Transverse colon (tissue), 4 donors: ENCODE data around the gene NT5DC2. TPM values are rescaled to one million over a fixed set of nuclear protein-coding genes. Genes with fewer than 3 reads are reported as not detected.

Experiments
- DNase-seq: peaks from one replicate; pipeline ENCODE4 v3.0.0-alpha.2; 2019
- H3K27ac ChIP-seq, 4 donors: fragments of 200-600 bp; sonication (generic); 2 replicates each; pipeline ENCODE4 v1.5.1; 2016 to 2018; ENCODE audit warnings: inconsistent platforms in 4 of 4
- H3K27me3 ChIP-seq: fragments of 200-600 bp; sonication (generic); 2 replicates; pipeline ENCODE4 v1.5.1; 2017; ENCODE audit warnings: inconsistent platforms
- H3K36me3 ChIP-seq, 4 donors: fragments of 200-600 bp; sonication (generic); 2 replicates each; pipeline ENCODE4 v1.5.1; 2017 to 2019; ENCODE audit warnings: inconsistent platforms in 4 of 4
- H3K4me1 ChIP-seq, 4 donors: fragments of 200-600 bp; sonication (generic); 2 replicates each; pipeline ENCODE4 v1.5.1; 2017 to 2020; ENCODE audit warnings: inconsistent platforms in 4 of 4
- H3K4me3 ChIP-seq, 4 donors: fragments of 200-600 bp; sonication (generic); 1 replicate in 1 of 4; 2 replicates in 3 of 4; pipeline versions ENCODE4 v1.5.1 to v1.6.1; 2017 to 2019; ENCODE audit warnings: inconsistent platforms in 4 of 4
- H3K9me3 ChIP-seq, 2 donors: fragments of 200-600 bp; sonication (generic); 2 replicates each; pipeline ENCODE4 v1.5.1; 2017 to 2019; ENCODE audit warnings: inconsistent platforms in 2 of 2
- EP300 ChIP-seq: sonication (generic); formaldehyde crosslinking; IDR thresholded peaks from one replicate; pipeline ENCODE4 v1.6.1; 2017; ENCODE audit warnings: antibody characterized with exemption, low read depth
- POLR2A ChIP-seq: fragments of 450-650 bp; IDR thresholded peaks from one replicate; pipeline ENCODE4 v1.6.1; 2016; ENCODE audit warnings: antibody characterized with exemption, mild to moderate bottlenecking, moderate library complexity
- POLR2AphosphoS5 ChIP-seq, 3 donors: sonication (generic); formaldehyde crosslinking; IDR thresholded peaks; one replicate each; pipeline ENCODE4 v1.6.1; 2016; ENCODE audit warnings: antibody characterized with exemption in 3 of 3
- WGBS, 2 donors: methylation state at CpG; one replicate each; pipeline ENCODE4 v1.1.5; 2018; ENCODE audit warnings: low coverage in 1 of 2; 5-methylcytosine and 5-hydroxymethylcytosine counted together
- in situ Hi-C, 4 donors: fragments of 200-750 bp; cut with MboI; loops; one replicate each; pipeline versions ENCODE4 v1.15.0 to v1.15.1; 2017; ENCODE audit warnings: low sequenced_read_pairs in 3 of 4, low pct_ligation_motif_present in 1 of 4, low pct_unique_long_range_greater_than_20kb in 1 of 4
- intact Hi-C: fragments of 100-400 bp; cut with DNase I; formaldehyde crosslinking; loops from one replicate; pipeline ENCODE4 v1.15.1; 2023; ENCODE audit warnings: low total_unique reads
- total RNA-seq, 4 donors: library from RNA; depleted of rRNA; stranded (reverse); fragments of >200 nt; gene quantifications; one replicate each; pipeline ENCODE4 v1.1.0, GENCODE V29; 2016
- TF ChIP-seq, protein P1 (sequence below), 5 experiments: fragments of 200-600 bp in 3 of 5; fragments of 450-650 bp in 2 of 5; sonication (generic) in 3 of 5; IDR thresholded peaks; 1 replicate in 2 of 5; 2 replicates in 3 of 5; pipeline ENCODE4 v1.5.1; 2016 to 2017; ENCODE audit warnings: antibody characterized with exemption in 5 of 5, inconsistent platforms in 3 of 5, mild to moderate bottlenecking in 2 of 5, moderate library complexity in 1 of 5

Gene NT5DC2
- 10 to 100 TPM in 2 of 4 donors, 1 to 10 TPM in 1, not detected in 1; 5.5 to 16.7 (median 14.9) TPM for total RNA-seq

DNA sequence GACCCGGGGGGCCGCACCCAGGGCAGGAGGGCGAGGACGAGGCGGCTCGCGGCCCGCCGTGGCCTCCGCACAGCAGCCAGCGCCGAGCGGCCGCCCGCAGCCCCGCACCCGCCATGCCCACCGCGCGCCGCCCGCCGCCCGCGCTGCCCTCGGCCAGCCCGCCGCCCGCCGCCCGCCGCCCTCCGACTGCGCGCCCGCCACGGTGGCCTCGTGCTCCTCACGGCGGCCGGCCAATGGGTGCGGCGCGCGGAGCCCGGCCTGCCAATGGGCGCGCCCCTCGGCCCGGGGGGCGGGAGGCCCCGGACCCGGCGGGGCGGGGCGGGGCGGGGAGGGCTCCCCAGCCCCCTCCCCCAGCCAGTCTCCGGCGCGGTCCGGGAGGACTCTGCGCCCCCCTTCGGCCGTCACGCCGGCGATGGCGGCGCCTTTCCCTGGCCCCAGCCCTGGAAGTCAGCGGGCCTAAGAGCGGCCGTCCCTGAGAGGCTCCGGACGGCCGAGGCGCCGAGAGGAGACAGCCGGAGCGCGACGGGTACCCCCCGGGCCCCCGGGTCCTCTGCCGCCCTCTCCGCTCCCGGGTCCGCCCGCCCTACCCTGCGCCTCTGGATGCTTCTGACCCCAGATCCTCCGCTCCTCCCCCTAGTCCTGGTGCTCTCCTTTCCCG lies at the start of gene NT5DC2:
Gene NT5DC2, minus strand, starts transcription at position 235 of the 658 bp plus-strand sequence. Its CDS starts 120 bp downstream, at position 115.
- Histone ChIP-seq H3K9me3 (no peaks in the 10 kb centered on the region), H3K4me1 (peaks cover 19 to 48% (median 33%) of the 10 kb centered on the region in 4 donors), H3K36me3 (no peaks in the 10 kb centered on the region), H3K4me3 (peak within 1 kb of the TSS; percentile 52 to 81 (median 66)), H3K27ac (peak within 1 kb of the TSS; percentile 70 to 92 (median 74)), H3K27me3 (no peaks in the 10 kb centered on the region)
- intact Hi-C loops (no loop called here), in situ Hi-C loops (no loop called here)
- peak; percentile 80 for DNase-seq
- 1% methylated on average over 21 of the region's 91 CpGs; no CpG with 5 or more reads in 1 of the 2 donors for WGBS, 2 donors
- TF ChIP-seq POLR2AphosphoS5 (IDR thresholded peaks at IDR 0.05) = peak in 1 of 3 donors; percentile 56
- TF ChIP-seq, protein P1, sequence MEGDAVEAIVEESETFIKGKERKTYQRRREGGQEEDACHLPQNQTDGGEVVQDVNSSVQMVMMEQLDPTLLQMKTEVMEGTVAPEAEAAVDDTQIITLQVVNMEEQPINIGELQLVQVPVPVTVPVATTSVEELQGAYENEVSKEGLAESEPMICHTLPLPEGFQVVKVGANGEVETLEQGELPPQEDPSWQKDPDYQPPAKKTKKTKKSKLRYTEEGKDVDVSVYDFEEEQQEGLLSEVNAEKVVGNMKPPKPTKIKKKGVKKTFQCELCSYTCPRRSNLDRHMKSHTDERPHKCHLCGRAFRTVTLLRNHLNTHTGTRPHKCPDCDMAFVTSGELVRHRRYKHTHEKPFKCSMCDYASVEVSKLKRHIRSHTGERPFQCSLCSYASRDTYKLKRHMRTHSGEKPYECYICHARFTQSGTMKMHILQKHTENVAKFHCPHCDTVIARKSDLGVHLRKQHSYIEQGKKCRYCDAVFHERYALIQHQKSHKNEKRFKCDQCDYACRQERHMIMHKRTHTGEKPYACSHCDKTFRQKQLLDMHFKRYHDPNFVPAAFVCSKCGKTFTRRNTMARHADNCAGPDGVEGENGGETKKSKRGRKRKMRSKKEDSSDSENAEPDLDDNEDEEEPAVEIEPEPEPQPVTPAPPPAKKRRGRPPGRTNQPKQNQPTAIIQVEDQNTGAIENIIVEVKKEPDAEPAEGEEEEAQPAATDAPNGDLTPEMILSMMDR (IDR thresholded peaks at IDR 0.05) = no peak

- H3K27ac ChIP-seq = peak overlapping the region in 1 of 4 donors; percentile 8
- no peak for DNase-seq
- TF ChIP-seq POLR2A = no peak
- no peak for TF ChIP-seq POLR2AphosphoS5 (IDR thresholded peaks at IDR 0.05)
- no peak for TF ChIP-seq EP300
- TF ChIP-seq, protein P1 (IDR thresholded peaks at IDR 0.05) = no peak
- peaks cover 0 to 7% (median 3%) of the 10 kb centered on the region in 4 donors for H3K4me1 ChIP-seq
- peaks cover 0 to 39% (median 15%) of the 10 kb centered on the region in 4 donors for H3K36me3 ChIP-seq
- no peaks in the 10 kb centered on the region for H3K9me3 ChIP-seq
- intact Hi-C loops = no loop called here
- in situ Hi-C loops = no loop called here
- H3K4me3 ChIP-seq = no peak overlapping the region
- H3K27me3 ChIP-seq = no peaks in the 10 kb centered on the region
- 80 to 81% methylated on average over 4 to 6 of the region's 6 CpGs for WGBS, 2 donors
Measured at GRCh38 chr3:52574056-52574965, 40.7 kb upstream of the NT5DC2 start.

DNA sequence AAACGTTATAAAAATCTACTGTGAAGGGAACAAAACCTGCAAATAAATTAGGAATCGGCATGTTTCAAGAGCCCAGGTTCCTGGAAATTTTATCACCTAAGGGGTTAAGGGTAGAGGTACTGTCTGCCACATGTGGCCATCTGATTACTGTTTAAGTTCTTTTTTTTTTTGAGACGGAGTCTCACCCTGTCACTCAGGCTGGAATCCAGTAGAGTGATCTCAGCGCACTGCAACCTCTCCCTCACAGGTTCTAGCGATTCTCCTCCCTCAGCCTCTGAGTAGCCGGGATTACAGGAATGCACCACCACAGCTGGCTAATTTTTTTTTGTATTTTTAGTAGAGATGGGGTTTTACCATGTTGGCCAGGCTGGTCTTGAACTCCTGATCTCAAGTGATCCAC lies 38.6 kb upstream of the NT5DC2 start:
- peaks cover 0 to 20% (median 9%) of the 10 kb centered on the region in 4 donors for H3K36me3 ChIP-seq

More for the DNA sequence above, 38.6 kb upstream of the NT5DC2 start:
- no peaks in the 10 kb centered on the region for H3K9me3 ChIP-seq
- in situ Hi-C loops = no loop called here
- H3K27me3 ChIP-seq = no peaks in the 10 kb centered on the region
- TF ChIP-seq POLR2A = no peak
- TF ChIP-seq EP300 = no peak
- TF ChIP-seq, protein P1 (IDR thresholded peaks at IDR 0.05) = no peak
- TF ChIP-seq POLR2AphosphoS5 (IDR thresholded peaks at IDR 0.05) = no peak
- WGBS, 2 donors = 67 to 75% methylated on average over 2 to 6 of the region's 6 CpGs
- H3K27ac ChIP-seq = no peak overlapping the region
- H3K4me3 ChIP-seq = no peak overlapping the region
- no peak for DNase-seq
- intact Hi-C loops = no loop called here
- peaks cover 0 to 10% (median 4%) of the 10 kb centered on the region in 4 donors for H3K4me1 ChIP-seq
